HG03432 (cell line): Measurements from ENCODE around the gene SPP1.
"Not testable (repeated sequence)": the region's sequence is repeated elsewhere in the genome, so short reads cannot be mapped to it uniquely, and the experiment has no call there.

Experiments
- ATAC-seq: cut with Tn5 transposase; IDR thresholded peaks from one replicate; pipeline ENCODE4 v1.9.1; 2021; ENCODE audit warnings: mild to moderate bottlenecking, moderate library complexity; ENCODE audit not compliant: unreplicated experiment

Gene SPP1

DNA sequence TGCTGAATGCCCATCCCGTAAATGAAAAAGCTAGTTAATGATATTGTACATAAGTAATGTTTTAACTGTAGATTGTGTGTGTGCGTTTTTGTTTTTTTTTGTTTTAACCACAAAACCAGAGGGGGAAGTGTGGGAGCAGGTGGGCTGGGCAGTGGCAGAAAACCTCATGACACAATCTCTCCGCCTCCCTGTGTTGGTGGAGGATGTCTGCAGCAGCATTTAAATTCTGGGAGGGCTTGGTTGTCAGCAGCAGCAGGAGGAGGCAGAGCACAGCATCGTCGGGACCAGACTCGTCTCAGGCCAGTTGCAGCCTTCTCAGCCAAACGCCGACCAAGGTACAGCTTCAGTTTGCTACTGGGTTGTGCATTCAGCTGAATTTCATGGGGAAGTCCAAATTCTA lies at the start of gene SPP1:
SPP1 (plus strand) TSS at position 249 of the 400 bp plus-strand sequence. CDS start 1,182 bp downstream, outside the sequence.
- ATAC-seq, result peak; percentile 77

DNA sequence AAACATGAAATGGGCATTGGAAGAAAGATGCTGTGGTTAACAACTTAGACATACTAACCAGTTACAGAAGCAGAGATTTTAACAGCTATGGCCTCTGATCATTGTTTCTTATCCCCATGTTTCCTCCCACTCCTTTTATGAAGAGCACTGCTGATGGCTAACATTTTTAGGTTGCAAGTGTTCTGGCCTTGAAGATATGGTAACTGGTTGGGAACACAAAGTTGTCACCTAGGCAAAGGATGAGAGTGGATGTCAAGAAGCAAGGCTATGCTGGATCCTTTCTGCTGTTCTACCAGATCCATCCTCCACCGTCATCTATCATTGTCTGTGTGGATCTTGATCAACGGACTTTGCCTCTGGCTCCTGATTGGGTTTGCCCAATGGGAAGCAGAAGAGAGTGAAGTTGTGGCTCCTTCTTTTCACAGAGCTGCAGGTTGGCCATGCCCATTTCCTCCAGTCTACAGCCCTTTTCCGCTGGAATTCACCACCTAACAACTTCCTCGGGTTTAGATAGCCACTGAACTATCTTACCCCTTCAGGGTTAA lies 48.9 kb upstream of the SPP1 start:
- no peak for ATAC-seq

DNA sequence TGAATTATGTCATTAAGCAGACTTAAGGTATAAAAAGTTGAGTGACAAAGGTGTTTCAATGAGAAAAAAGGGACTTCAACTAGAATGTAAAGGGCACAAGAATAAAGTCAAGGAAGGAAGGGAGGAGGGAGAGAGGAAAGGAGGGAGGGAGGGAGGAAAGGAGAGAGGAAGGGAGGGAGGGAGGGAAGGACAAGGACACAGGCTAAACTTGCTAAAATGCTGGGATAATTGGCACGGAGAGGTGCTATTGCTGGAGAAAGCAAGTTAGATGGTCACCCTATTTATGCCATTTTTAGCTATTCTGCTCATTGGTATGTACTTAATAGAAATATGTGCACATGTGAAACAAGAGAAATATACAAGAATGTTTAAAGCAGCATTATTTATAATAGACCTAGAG lies 44.9 kb upstream of the SPP1 start:
- ATAC-seq, result no peak

DNA sequence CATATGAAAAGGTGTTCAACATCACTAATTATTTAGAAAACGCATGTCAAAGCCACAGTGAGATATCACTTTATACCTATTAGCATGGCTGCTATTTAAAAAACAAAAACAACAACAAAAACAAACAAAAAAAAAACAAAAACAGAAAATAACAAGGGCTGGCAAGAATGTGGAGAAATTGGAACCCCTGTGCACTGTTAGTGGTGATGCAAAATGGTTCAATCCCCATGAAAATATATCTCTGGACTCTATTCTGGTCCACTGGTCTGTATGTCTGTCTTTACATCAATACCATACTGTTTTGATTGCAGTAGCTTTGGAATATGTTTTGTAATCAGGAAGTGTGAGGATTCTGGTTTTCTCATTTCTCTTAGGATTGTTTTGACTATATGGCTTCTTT lies 43.6 kb upstream of the SPP1 start:
- ATAC-seq, result no peak

DNA sequence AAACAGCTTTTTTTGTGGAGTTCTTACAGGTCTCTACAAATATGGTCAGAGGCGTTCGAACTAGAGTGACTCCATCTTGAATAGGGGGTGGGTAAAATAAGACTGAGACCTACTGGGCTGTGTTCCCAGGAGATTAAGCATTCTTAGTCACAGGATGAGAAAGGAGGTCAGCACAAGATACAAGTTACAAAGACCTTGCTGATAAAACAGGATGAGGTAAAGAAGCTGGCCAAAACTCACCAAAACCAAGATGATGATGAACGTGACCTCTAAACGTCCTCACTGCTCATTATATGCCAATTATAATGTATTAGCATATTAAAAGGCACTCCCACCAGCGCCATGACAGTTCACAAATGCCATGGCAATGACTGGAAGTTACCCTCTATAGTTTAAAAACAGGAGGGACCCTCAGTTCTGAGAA lies 42.8 kb upstream of the SPP1 start:
- no peak for ATAC-seq

DNA sequence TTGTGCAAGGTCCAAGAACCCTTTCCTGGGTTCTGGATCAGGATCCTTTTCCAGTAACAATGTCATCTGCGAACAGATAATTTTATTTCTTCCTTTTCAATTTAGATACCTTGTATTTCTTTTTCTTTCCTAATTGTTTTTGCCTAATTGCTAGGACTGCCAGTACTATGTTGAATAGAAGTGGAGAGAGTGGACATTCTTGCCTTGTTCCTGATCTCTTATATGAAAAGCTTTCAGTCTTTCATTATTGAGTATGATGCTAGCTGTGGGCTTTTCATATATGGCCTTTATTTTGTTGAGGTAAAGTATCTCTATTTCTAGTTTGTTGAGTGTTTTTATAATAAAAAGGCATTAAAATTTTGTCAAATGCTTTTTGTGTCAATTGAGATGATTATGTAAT lies 42.2 kb upstream of the SPP1 start:
- no peak for ATAC-seq

DNA sequence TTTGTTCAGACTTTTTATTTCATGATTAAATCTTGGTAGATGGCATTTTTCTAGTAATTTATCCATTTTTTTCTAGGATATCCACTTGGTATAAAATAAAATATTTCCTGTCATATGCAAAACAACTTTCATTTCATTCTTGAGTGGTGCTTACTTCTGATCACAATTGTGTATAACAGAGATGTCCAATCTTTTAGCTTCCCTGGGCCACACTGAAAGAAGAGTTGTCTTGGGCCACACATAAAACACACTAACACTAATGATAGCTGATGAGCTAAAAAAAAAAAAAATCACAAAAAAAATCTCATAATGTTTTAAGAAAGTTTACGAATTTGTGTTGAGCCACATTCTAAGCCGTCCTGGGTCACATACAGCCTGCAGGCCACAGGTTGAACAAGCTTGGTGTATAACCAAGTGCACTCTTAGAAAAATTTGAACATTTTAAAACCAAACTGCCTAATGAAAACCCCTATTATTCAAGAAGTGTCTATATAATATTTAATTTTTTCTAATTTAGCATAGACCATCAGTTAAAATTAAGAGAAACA lies 41.3 kb upstream of the SPP1 start:
- ATAC-seq, result no peak

DNA sequence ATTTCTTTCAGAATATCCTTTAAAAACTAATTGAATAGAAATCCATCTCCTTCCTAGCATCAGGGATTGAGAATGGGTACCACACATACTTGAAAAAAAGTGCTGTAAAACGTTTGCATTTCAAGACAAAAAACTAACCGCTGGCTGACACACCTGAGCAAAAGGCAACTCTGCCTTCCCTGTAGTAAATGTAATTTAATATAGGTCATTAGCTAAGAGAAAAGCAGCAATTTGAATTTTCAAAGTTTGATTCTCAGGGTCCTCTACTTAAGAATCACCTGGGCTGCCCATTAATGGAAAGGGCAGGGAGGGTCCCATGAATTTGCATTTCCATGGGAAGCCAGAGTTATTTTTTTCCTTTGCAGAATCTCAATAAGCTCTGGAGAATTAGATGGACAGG lies 40.5 kb upstream of the SPP1 start:
- ATAC-seq, result no peak

DNA sequence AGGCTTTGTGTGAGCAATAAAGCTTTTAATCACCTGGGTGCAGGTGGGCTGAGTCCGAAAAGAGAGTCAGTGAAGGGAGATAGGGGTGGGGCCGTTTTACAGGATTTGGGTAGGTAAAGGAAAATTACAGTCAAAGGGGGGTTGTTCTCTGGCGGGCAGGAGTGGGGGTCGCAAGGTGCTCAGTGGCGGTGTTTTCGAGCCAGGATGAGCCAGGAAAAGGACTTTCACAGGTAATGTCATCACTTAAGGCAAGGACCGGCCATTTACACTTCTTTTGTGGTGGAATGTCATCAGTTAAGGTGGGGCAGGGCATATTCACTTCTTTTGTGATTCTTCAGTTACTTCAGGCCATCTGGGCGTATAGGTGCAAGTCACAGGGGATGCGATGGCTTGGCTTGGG lies 39.6 kb upstream of the SPP1 start:
- not testable (repeated sequence) for ATAC-seq

DNA sequence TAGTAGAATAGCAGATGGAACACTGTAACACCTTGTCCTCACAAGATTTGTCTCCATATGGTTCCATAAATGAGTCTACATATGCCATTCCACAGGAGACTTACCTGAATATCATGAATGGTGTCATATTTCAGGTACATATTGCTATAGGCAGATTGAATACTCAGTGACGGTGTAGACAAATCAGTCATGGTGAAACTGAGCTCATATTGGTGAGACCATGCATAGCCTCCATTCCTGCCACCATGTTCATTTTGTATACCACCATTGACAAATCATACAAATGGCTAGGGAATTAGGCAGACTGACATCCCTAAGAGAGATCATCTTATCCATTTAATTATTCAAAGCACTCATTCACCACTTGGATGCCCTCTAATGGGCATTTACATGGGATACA lies 38.0 kb upstream of the SPP1 start:
- no peak for ATAC-seq

DNA sequence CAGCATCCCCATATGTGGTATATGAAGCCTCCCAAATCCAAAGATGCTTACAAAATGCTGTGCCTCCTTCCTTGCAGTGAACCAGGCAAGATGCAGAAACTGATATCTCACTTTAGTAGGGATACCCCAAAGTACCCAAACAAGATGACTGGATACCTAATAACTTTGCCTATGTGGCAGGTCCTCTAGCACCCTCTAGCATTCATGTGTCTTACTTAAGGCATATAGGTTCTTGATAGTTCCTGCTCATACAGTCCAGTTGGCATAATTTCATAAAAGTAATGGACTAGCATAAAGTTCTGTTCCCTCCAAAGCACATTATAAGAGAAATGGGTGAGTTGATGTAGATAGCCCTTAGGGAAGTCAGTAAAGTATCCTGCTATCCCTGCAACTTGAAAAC lies 36.8 kb upstream of the SPP1 start:
- ATAC-seq, result no peak

DNA sequence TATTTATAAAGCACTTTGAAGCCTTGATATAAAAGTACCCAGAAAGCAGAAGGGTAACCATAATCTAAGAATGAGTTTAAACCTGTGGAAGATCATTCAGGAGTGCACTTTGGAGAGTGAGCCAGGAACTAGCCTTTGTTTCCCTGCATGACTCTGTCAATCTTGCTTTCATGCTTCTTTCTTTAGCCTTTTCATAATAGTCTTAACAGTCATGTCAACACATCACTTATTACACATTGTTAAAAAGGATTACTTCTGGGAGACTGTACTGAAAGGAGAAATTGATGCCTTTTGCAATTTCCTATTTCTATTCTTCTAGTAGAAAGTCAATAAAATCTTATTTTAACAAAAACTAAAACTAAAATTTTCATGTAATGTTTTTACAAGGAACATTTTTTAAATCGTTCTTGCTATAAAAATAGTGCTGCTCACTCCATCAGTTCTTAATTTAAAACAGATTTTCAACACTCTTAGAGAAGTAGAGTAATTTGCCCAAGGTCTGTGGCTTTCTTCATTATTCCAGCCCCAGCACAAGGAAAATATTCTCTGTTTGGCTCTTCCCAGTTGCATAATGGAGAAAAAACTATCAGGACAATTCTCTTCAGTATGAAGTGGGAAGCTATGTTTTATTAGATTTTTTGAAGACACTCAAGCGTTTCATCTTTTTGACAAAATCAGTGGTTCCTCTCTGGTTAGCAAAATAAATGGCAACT lies 35.4 kb upstream of the SPP1 start:
- ATAC-seq, result no peak

DNA sequence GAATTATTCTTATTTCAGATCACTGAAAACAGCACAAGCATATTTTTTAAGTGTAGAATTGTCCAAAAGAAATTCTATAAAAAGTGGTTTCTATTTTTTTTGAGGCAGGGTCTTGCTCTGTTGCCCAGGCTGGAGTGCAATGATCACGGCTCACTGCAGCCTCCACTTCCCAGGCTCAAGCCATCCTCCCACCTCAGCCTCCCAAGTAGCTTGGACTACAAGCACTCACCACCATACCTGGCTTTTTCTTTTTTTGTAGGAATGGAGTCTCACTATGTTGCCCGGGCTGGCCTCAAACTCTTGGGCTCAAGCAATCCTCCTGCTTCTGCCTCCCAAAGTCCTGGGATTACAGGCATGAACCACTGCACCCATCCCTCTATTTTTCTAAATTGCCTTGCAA lies 34.7 kb upstream of the SPP1 start:
- ATAC-seq, result not testable (repeated sequence)

DNA sequence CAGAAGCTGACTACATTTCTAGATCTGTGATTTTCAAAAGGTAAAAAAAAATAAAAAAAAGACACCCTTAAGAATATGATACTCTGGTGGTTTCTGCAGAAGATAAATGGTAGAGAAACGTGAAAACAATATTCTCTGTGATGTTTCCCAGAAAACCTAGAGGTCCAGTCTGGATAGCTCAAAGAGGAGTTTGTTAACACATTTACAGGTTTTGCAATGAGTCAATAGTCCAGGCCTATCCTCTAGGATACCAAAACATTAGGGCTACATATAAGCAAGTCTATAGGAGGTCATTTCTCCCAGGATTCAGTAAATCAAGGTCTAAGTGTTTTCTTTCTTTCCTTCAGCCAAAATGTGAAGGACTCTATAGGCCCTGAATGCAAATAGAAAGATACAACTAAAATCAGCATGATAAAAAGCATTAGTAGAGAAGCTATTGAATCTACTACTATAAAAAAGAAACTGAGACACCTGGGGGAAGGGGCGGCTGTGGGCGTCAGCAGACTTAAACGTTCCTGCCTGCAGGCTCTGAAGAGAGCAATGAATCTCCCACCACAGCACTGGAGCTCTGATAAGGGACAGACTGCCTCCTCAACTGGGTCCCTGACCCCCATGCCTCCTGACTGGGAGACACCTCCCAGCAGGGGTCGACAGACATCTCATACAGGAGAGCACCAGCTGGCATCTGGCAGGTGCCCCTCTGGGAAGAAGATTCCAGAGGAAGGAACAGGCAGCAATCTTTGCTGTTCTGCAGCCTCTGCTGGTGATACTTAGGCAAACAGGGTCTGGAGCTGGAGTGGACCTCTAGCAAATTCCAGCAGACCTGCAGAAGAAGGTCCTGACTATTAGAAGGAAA lies 33.7 kb upstream of the SPP1 start:
- ATAC-seq, result no peak

DNA sequence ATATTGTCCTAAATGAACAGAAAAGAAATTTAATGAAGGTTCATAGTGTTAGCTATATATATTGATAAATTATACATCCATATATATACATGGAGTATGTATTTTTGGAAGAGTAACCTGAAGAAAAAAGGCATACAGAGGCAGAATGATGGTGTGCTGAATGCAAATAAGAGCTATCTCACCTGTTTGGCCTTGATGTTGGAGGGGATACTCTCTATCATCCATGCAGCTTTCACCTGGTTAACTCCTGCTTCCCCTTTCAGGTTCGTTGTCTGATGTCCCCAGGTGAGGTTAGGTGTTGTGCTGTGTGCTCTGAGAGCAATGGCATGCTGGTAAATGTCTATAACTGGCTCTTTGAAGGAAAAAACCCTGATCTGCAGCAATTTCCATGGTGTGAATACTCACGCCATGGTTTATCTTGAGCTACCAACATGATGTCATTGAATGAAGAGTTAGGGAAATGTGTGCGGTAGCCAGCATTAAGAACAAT lies 31.8 kb upstream of the SPP1 start:
- no peak for ATAC-seq

DNA sequence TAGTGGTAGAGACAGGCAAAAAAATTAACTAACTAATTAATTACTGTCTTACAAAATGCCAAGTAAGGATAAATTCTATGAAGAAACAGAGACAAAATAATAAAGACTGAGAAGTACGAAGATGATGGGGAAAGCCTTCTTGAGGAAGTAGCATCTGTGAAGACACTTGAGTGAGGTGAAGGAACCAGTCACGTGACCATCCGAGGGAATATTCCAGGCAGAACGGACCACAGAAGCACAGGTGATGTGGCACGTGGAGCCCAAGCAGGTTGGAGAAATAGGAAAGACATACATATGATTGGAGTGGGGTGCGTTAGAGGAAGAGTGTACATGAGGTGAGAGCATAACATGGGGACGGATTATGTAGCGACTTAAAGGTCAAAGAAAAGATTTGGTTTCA lies 30.5 kb upstream of the SPP1 start:
- no peak for ATAC-seq

DNA sequence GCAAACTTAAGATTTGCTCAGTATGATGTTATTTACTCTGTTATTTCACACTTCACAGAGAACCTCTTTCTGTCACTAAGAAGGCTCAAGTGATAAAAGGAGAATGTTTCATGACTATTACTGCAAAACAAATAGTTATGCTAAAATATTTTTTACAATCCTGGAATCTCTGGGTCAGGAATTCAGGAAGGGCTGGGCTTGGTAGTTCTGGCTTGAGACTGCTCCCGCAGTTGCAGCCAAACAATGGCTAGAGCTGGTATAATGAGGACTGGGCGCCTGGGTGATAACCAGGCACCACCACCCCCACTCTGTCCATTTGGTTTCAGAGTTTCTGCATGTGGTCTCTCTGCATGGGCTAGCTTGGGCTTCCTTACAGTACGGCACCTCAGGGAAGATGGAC lies 28.7 kb upstream of the SPP1 start:
- no peak for ATAC-seq

DNA sequence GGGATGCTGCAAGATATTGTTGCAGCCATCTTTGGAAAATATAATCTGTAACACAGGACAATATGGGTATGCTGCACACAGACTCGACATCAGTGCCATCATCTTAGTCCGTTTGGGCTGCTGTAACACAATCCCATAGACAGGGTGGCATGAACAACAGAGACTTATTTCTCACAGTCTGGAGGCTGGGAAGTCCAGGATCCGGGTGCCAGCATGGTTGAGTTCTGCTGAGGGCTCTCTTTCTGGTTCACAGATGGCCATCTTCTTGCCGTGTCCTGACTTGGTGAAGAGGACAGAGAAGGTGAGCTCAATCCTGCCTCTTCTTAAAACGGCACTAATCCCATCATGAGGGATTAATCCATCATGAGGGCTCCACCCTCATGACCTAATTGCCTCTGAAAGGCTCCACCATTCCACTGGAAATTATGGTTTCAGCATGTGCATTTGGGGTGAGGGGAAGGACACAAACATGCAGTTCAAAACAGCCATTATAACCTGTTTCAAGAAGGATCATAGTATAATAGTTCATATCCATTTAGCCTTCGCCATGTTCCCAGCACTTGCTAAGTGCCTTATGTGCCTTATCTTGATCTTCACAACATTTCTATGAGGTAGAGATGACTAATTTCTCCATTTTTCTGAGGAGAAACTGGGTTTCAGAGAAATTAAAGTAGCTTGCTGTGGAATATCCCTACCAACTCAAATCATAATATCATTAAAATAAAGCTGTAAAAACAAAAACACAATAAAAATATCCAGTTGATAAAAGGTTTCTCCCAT lies 27.9 kb upstream of the SPP1 start:
- no peak for ATAC-seq

DNA sequence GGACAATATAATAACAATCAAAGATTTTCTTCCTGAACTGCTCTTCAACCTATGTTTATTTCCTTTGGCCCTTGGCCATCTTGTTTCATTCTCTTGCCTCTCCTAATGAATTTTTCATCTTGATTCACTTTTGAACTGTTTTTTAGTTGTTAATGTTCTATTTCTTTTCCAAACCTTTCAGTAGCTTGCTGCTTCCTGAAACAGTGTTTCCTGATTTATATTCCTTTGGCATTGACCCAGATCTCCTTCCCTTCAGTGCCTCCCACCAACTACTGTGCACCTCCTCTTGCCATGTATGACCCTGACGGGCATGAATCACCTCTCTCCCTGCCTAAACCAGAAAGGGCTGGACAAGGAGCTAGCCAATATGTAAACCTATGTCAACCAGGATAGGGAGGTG lies 25.6 kb upstream of the SPP1 start:
- ATAC-seq, result no peak

DNA sequence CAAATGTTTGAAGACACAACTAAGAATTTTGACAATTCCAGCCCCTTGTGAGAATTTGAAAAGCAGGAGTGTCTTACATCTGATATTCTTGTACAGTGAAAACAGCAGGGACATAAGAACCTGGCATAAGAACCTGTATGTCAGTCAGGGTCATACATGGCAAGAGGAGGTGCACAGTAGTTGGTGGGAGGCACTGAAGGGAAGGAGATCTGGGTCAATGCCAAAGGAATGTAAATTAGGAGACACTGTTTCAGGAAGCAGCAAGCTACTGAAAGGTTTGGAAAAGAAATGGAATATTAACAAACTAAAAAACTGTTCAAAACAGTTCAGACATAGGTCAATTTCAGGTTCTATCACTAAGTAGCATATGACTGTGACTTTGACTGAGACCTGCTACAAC lies 25.0 kb upstream of the SPP1 start:
- ATAC-seq, result no peak
